Stomach (tissue), 4 donors: Measurements from ENCODE around the gene XPO4.

Experiments
- EP300 ChIP-seq: sonication (generic); formaldehyde crosslinking; IDR thresholded peaks from one replicate; pipeline ENCODE4 v1.6.1; 2017; ENCODE audit warnings: antibody characterized with exemption
- POLR2A ChIP-seq, 4 donors: fragments of 450-650 bp; IDR thresholded peaks; one replicate each; pipeline ENCODE4 v1.6.1; 2016; ENCODE audit warnings: antibody characterized with exemption in 4 of 4, control low read depth in 2 of 4, mild to moderate bottlenecking in 1 of 4, moderate library complexity in 1 of 4

GRCh38 chr13:20911037-20911436, 8.5 kb upstream of the XPO4 start:
- TF ChIP-seq POLR2A (IDR thresholded peaks at IDR 0.05) (no peak), EP300 (no peak)
